H9 (cell line): ENCODE data around the gene SOX18. TPM values are rescaled to one million over a fixed set of nuclear protein-coding genes. Genes with fewer than 3 reads are reported as not detected.
A peak's percentile ranks its signal among the peaks of the same experiment; 100 is the strongest.

Experiments
- DNase-seq: peaks from one replicate; pipeline ENCODE4 v3.0.0-alpha.2; 2017
- H2AFZ ChIP-seq: one replicate; pipeline ENCODE4 v1.6.1; 2013; ENCODE audit warnings: mild to moderate bottlenecking, low read length, control low read depth, moderate library complexity
- H2AK5ac ChIP-seq: 2 replicates; pipeline ENCODE4 v1.6.1; 2013; ENCODE audit warnings: low read length, control low read depth, mixed read lengths; ENCODE audit not compliant: insufficient read length
- H2BK120ac ChIP-seq: one replicate; pipeline ENCODE4 v1.6.1; 2013; ENCODE audit warnings: low read depth, mild to moderate bottlenecking, low read length, control low read depth, inconsistent platforms; ENCODE audit not compliant: poor library complexity, severe bottlenecking
- H2BK12ac ChIP-seq: 2 replicates; pipeline ENCODE4 v1.6.1; 2013; ENCODE audit warnings: low read length, control low read depth, mixed read lengths, low read depth; ENCODE audit not compliant: insufficient read length
- H2BK15ac ChIP-seq: 2 replicates; pipeline ENCODE4 v1.6.1; 2013; ENCODE audit warnings: low read depth, low read length, control low read depth
- H2BK20ac ChIP-seq: one replicate; pipeline ENCODE4 v1.6.1; 2013; ENCODE audit warnings: low read depth, mild to moderate bottlenecking, low read length, control low read depth, inconsistent platforms; ENCODE audit not compliant: poor library complexity, severe bottlenecking
- H2BK5ac ChIP-seq: 2 replicates; pipeline ENCODE4 v1.6.1; 2013; ENCODE audit warnings: low read length, control low read depth, mixed read lengths; ENCODE audit not compliant: insufficient read length
- H3K14ac ChIP-seq: 2 replicates; pipeline ENCODE4 v1.6.1; 2013; ENCODE audit warnings: low read length, control low read depth; ENCODE audit not compliant: insufficient read depth
- H3K18ac ChIP-seq: 2 replicates; pipeline ENCODE4 v1.6.1; 2013; ENCODE audit warnings: low read depth, mild to moderate bottlenecking, mixed read lengths, low read length, control low read depth; ENCODE audit not compliant: insufficient read length
- H3K23ac ChIP-seq: 2 replicates; pipeline ENCODE4 v1.6.1; 2013; ENCODE audit warnings: low read length, control low read depth, mixed read lengths, low read depth; ENCODE audit not compliant: insufficient read length
- H3K23me2 ChIP-seq: 2 replicates; pipeline ENCODE4 v1.6.1; 2013; ENCODE audit warnings: low read depth, mild to moderate bottlenecking, mixed read lengths, low read length, control low read depth; ENCODE audit not compliant: insufficient read length, poor library complexity, severe bottlenecking
- H3K27ac ChIP-seq: 2 replicates; pipeline ENCODE4 v1.5.1; 2013; ENCODE audit warnings: low read length, control low read depth, mixed read lengths, low read depth; ENCODE audit not compliant: insufficient read length
- H3K27me3 ChIP-seq: 2 replicates; pipeline ENCODE4 v1.6.1; 2013; ENCODE audit warnings: low read length, control low read depth, inconsistent platforms; ENCODE audit not compliant: insufficient read depth
- H3K4ac ChIP-seq: 2 replicates; pipeline ENCODE4 v1.6.1; 2013; ENCODE audit warnings: low read depth, mild to moderate bottlenecking, control low read depth, inconsistent platforms, low read length, moderate library complexity
- H3K4me1 ChIP-seq: 2 replicates; pipeline ENCODE4 v1.6.1; 2013; ENCODE audit warnings: low read length, control low read depth, inconsistent platforms; ENCODE audit not compliant: insufficient read depth
- H3K4me2 ChIP-seq: 2 replicates; pipeline ENCODE4 v1.6.1; 2013; ENCODE audit warnings: low read length, control low read depth, mixed read lengths; ENCODE audit not compliant: insufficient read length, insufficient read depth
- H3K56ac ChIP-seq: 2 replicates; pipeline ENCODE4 v1.6.1; 2013; ENCODE audit warnings: low read depth, mild to moderate bottlenecking, mixed read lengths, low read length, control low read depth; ENCODE audit not compliant: insufficient read length
- H3K79me1 ChIP-seq: 2 replicates; pipeline ENCODE4 v1.6.1; 2013; ENCODE audit warnings: low read depth, mild to moderate bottlenecking, moderate library complexity, low read length, control low read depth, inconsistent platforms; ENCODE audit not compliant: insufficient read depth, poor library complexity, severe bottlenecking
- H3K79me2 ChIP-seq: 2 replicates; pipeline ENCODE4 v1.6.1; 2013; ENCODE audit warnings: low read length, control low read depth, inconsistent platforms; ENCODE audit not compliant: insufficient read depth
- H3K9ac ChIP-seq: 2 replicates; pipeline ENCODE4 v1.6.1; 2013; ENCODE audit warnings: low read length, control low read depth, mixed read lengths; ENCODE audit not compliant: insufficient read length; ENCODE audit errors: extremely low read depth
- H3K9me3 ChIP-seq: one replicate; pipeline ENCODE4 v1.6.1; 2013; ENCODE audit warnings: low read depth, low read length, inconsistent platforms; ENCODE audit not compliant: control insufficient read depth
- H3T11ph ChIP-seq: one replicate; pipeline ENCODE4 v1.6.1; 2013; ENCODE audit warnings: mild to moderate bottlenecking, low read length, control low read depth, inconsistent platforms
- H4K20me1 ChIP-seq: one replicate; pipeline ENCODE4 v1.6.1; 2013; ENCODE audit not compliant: control insufficient read depth, insufficient read length, insufficient read depth
- H4K5ac ChIP-seq: 2 replicates; pipeline ENCODE4 v1.6.1; 2013; ENCODE audit warnings: low read depth, mild to moderate bottlenecking, mixed read lengths, low read length, control low read depth; ENCODE audit not compliant: insufficient read length
- H4K8ac ChIP-seq: replicated peaks from 2 replicates; pipeline ENCODE4 v1.6.1; 2013; ENCODE audit warnings: low read length, control low read depth, mixed read lengths, low read depth; ENCODE audit not compliant: insufficient read length
- H4K91ac ChIP-seq: 2 replicates; pipeline ENCODE4 v1.6.1; 2013; ENCODE audit warnings: low read depth, mild to moderate bottlenecking, moderate library complexity, mixed read lengths, low read length, control low read depth; ENCODE audit not compliant: insufficient read length
- H3K27ac Mint-ChIP-seq, 3 experiments: 2 replicates in 2 of 3; 3 replicates in 1 of 3; pipeline ENCODE4 v1.8.0; 2020 to 2021; ENCODE audit warnings: mixed read lengths in 3 of 3, mild to moderate bottlenecking in 1 of 3, moderate library complexity in 1 of 3
- H3K27me3 Mint-ChIP-seq: 2 replicates; pipeline ENCODE4 v1.8.0; 2021; ENCODE audit warnings: low read depth, mild to moderate bottlenecking, moderate library complexity, mixed read lengths
- H3K36me3 Mint-ChIP-seq, 3 experiments: 2 replicates in 2 of 3; 3 replicates in 1 of 3; pipeline ENCODE4 v1.8.0; 2020 to 2021; ENCODE audit warnings: low read depth in 3 of 3, mixed read lengths in 3 of 3; ENCODE audit not compliant: insufficient read depth in 1 of 3
- H3K4me1 Mint-ChIP-seq, 2 experiments: 2 replicates each; pipeline ENCODE4 v1.8.0; 2020; ENCODE audit warnings: mixed read lengths in 2 of 2
- H3K4me3 Mint-ChIP-seq, 2 experiments: 2 replicates in 1 of 2; 3 replicates in 1 of 2; pipeline ENCODE4 v1.8.0; 2020 to 2021; ENCODE audit warnings: mild to moderate bottlenecking in 2 of 2, mixed read lengths in 2 of 2, moderate library complexity in 1 of 2
- H3K9me3 Mint-ChIP-seq, 2 experiments: 2 replicates in 1 of 2; 3 replicates in 1 of 2; pipeline ENCODE4 v1.8.0; 2020; ENCODE audit warnings: mild to moderate bottlenecking in 2 of 2, mixed read lengths in 2 of 2, moderate library complexity in 1 of 2
- CTCF ChIP-seq: fragments of 200-600 bp; sonication (generic); conservative IDR thresholded peaks from 3 replicates; pipeline ENCODE4 v1.8.0; 2021; ENCODE audit warnings: antibody characterized with exemption, mild to moderate bottlenecking
- WGBS: extraction: QIAGEN DNeasy Blood & Tissue Kit; methylation state at CpG from one replicate; pipeline ENCODE4 v1.1.7; 2013; ENCODE audit warnings: missing lambda C conversion rate, low lambda C conversion rate, mixed read lengths; ENCODE audit not compliant: insufficient read length; ENCODE audit errors: extremely low coverage; 5-methylcytosine and 5-hydroxymethylcytosine counted together
- total RNA-seq: library from RNA; stranded (reverse); gene quantifications from 2 replicates; pipeline ENCODE4 v1.2.1, GENCODE V29; 2021

Gene SOX18
- total RNA-seq, 1 experiment from 2014 or later = 2.0 TPM

- H3K23ac ChIP-seq = no peak overlapping the region
- no peak overlapping the region for H2BK120ac ChIP-seq
- no peak overlapping the region for H3K56ac ChIP-seq
- Mint-ChIP-seq H3K4me3 (no peak overlapping the region; a peak in 1 of 5 replicates), H3K36me3 (peaks cover 43 to 84% (median 80%) of the 10 kb centered on the region in 3 experiments), H3K4me1 (no peaks in the 10 kb centered on the region), H3K9me3 (no peaks in the 10 kb centered on the region; a peak in 1 of 5 replicates), H3K27me3 (no peaks in the 10 kb centered on the region), H3K27ac (peak overlapping the region in 2 of 3 experiments; percentile 75 to 76; a peak in 2 of 7 replicates)
- H3K4ac ChIP-seq = no peak overlapping the region
- no peak overlapping the region for H4K91ac ChIP-seq
- no peak for TF ChIP-seq CTCF
- no CpG with 5 or more reads among the region's 15 CpGs for WGBS
- H2AFZ ChIP-seq = no peak overlapping the region
- H3K79me1 ChIP-seq = no peaks in the 10 kb centered on the region
- H2BK5ac ChIP-seq = no peak overlapping the region
- H3K9ac ChIP-seq = no peak overlapping the region
- H3K4me1 ChIP-seq = no peaks in the 10 kb centered on the region
- no peak overlapping the region for H2BK20ac ChIP-seq
- H3K27ac ChIP-seq = no peak overlapping the region
- H2BK15ac ChIP-seq = no peak overlapping the region
- H3K14ac ChIP-seq = no peak overlapping the region
- no peak for DNase-seq
- H3K23me2 ChIP-seq = no peaks in the 10 kb centered on the region
- no peak overlapping the region for H3T11ph ChIP-seq
- no peaks in the 10 kb centered on the region for H4K20me1 ChIP-seq
- H2AK5ac ChIP-seq = no peak overlapping the region
- no peak overlapping the region for H2BK12ac ChIP-seq
- H3K18ac ChIP-seq = no peak overlapping the region
- H4K8ac ChIP-seq = no peak overlapping the region
- no peaks in the 10 kb centered on the region for H3K79me2 ChIP-seq
- no peak overlapping the region for H4K5ac ChIP-seq
- H3K27me3 ChIP-seq = no peaks in the 10 kb centered on the region
- no peak overlapping the region for H3K4me2 ChIP-seq
- no peaks in the 10 kb centered on the region for H3K9me3 ChIP-seq
Observed at GRCh38 chr20:64023361-64024140, 25.9 kb downstream of the SOX18 start.
